H1 (cell line): Measurements from ENCODE around the gene TMEM117. TPM values are rescaled to one million over a fixed set of nuclear protein-coding genes. Genes with fewer than 3 reads are reported as not detected.

Experiments used
- CTCF ChIA-PET: fragments of 300-600 bp; sonication (Branson Sonifier 250); formaldehyde crosslinking; loops from one replicate; lab custom pipeline; 2021; ENCODE audit not compliant: partially characterized antibody; lab: Charles Lee
- POLR2A ChIA-PET: fragments of 300-600 bp; sonication (Branson Sonifier 250); formaldehyde crosslinking; loops from one replicate; lab custom pipeline; 2021; ENCODE audit warnings: inconsistent platforms; ENCODE audit not compliant: partially characterized antibody; lab: Charles Lee
- DNase-seq, 2 experiments: peaks; one replicate each; pipeline versions ENCODE4 v3.0.0 to v3.0.0-alpha.2; 2010 to 2022; ENCODE audit warnings: low spot score in 2 of 2, low read depth in 1 of 2, mixed read lengths in 1 of 2
- FAIRE-seq: peaks from 2 replicates; lab custom pipeline; 2011; peaks lifted over from hg19 to GRCh38; lab: Jason Lieb, UNC
- H2AFZ ChIP-seq: 2 replicates; pipeline ENCODE4 v1.8.1; 2012; ENCODE audit warnings: low read length, inconsistent platforms
- H2AK5ac ChIP-seq: 2 replicates; pipeline ENCODE4 v1.6.1; 2013; ENCODE audit warnings: low read depth, low read length
- H2BK120ac ChIP-seq: replicated peaks from 2 replicates; pipeline ENCODE3; 2013; ENCODE audit warnings: low read depth, low read length, inconsistent platforms
- H2BK12ac ChIP-seq: 2 replicates; pipeline ENCODE4 v1.6.1; 2013; ENCODE audit warnings: low read depth, low read length
- H2BK15ac ChIP-seq: 2 replicates; pipeline ENCODE4 v1.6.1; 2013; ENCODE audit warnings: low read length
- H2BK20ac ChIP-seq: 2 replicates; pipeline ENCODE4 v1.6.1; 2013; ENCODE audit warnings: low read length
- H2BK5ac ChIP-seq: 2 replicates; pipeline ENCODE4 v1.6.1; 2013; ENCODE audit warnings: low read depth, low read length
- H3K14ac ChIP-seq: 2 replicates; pipeline ENCODE4 v1.6.1; 2013; ENCODE audit warnings: inconsistent platforms; ENCODE audit not compliant: insufficient read length
- H3K18ac ChIP-seq: 2 replicates; pipeline ENCODE4 v1.6.1; 2013; ENCODE audit warnings: low read length; ENCODE audit errors: extremely low read depth
- H3K23ac ChIP-seq: 2 replicates; pipeline ENCODE4 v1.6.1; 2013; ENCODE audit warnings: inconsistent platforms; ENCODE audit not compliant: insufficient read length
- H3K23me2 ChIP-seq: 2 replicates; pipeline ENCODE4 v1.6.1; 2013; ENCODE audit warnings: low read depth, low read length
- H3K27ac ChIP-seq: 2 replicates; pipeline ENCODE4 v1.6.1; 2011; ENCODE audit warnings: low read depth, low read length, inconsistent platforms
- H3K27me3 ChIP-seq, 4 experiments: replicated peaks in 1 of 4; 1 replicate in 1 of 4; 2 replicates in 3 of 4; pipeline versions ENCODE4 v1.6.1 to v1.8.1; 2011 to 2013; ENCODE audit warnings: low read length in 3 of 4, mild to moderate bottlenecking in 3 of 4, inconsistent platforms in 2 of 4, mixed read lengths in 2 of 4, moderate library complexity in 1 of 4; ENCODE audit not compliant: control insufficient read depth in 3 of 4, insufficient read depth in 3 of 4; ENCODE audit errors: extremely low read depth in 1 of 4
- H3K36me3 ChIP-seq, 4 experiments: 2 replicates each; pipeline versions ENCODE4 v1.6.1 to v1.8.1; 2011 to 2013; ENCODE audit warnings: mild to moderate bottlenecking in 4 of 4, low read length in 3 of 4, moderate library complexity in 2 of 4, control low read depth in 1 of 4, inconsistent platforms in 1 of 4; ENCODE audit not compliant: insufficient read depth in 4 of 4, control insufficient read depth in 2 of 4
- H3K4ac ChIP-seq: replicated peaks from 2 replicates; pipeline ENCODE3; 2013; ENCODE audit warnings: low read length, low read depth, mixed read lengths, inconsistent platforms; ENCODE audit not compliant: insufficient read length
- H3K4me1 ChIP-seq, 4 experiments: replicated peaks in 1 of 4; 1 replicate in 1 of 4; 2 replicates in 3 of 4; pipeline versions ENCODE4 v1.6.1 to v1.8.1; 2011 to 2013; ENCODE audit warnings: low read length in 3 of 4, inconsistent platforms in 2 of 4, mixed read lengths in 1 of 4; ENCODE audit not compliant: insufficient read depth in 4 of 4, control insufficient read depth in 3 of 4
- H3K4me2 ChIP-seq, 2 experiments: 2 replicates each; pipeline versions ENCODE4 v1.6.1 to v1.8.1; 2011 to 2013; ENCODE audit warnings: low read depth in 2 of 2, low read length in 2 of 2, control low read depth in 1 of 2, inconsistent platforms in 1 of 2, mild to moderate bottlenecking in 1 of 2; ENCODE audit not compliant: insufficient read depth in 1 of 2
- H3K4me3 ChIP-seq, 4 experiments: fragments of 200-600, 300-600 bp in 1 of 4; sonication (generic), shearing (Covaris generic), sonication (Bioruptor Twin) in 1 of 4; 2 replicates each; pipeline versions ENCODE4 v1.5.1 to v1.8.1; 2011 to 2016; ENCODE audit warnings: low read length in 4 of 4, low read depth in 3 of 4, control low read depth in 2 of 4, inconsistent platforms in 2 of 4, mild to moderate bottlenecking in 2 of 4, mixed read lengths in 1 of 4, moderate library complexity in 1 of 4; ENCODE audit not compliant: insufficient read depth in 2 of 4; ENCODE audit errors: extremely low read depth in 1 of 4
- H3K56ac ChIP-seq: replicated peaks from 2 replicates; pipeline ENCODE3; 2013; ENCODE audit warnings: low read depth, mild to moderate bottlenecking, mixed read lengths, low read length, inconsistent platforms; ENCODE audit not compliant: insufficient read length
- H3K79me1 ChIP-seq: 2 replicates; pipeline ENCODE4 v1.6.1; 2013; ENCODE audit warnings: low read depth, low read length, control low read depth
- H3K79me2 ChIP-seq, 2 experiments: 2 replicates each; pipeline versions ENCODE4 v1.6.1 to v1.8.1; 2012 to 2013; ENCODE audit warnings: low read length in 2 of 2, mild to moderate bottlenecking in 2 of 2, inconsistent platforms in 1 of 2; ENCODE audit not compliant: insufficient read depth in 2 of 2, control insufficient read depth in 1 of 2
- H3K9ac ChIP-seq, 4 experiments: replicated peaks in 1 of 4; 1 replicate in 1 of 4; 2 replicates in 3 of 4; pipeline versions ENCODE4 v1.6.1 to v1.8.1; 2011 to 2013; ENCODE audit warnings: low read depth in 3 of 4, low read length in 3 of 4, control low read depth in 2 of 4, mild to moderate bottlenecking in 2 of 4, moderate library complexity in 2 of 4, inconsistent platforms in 1 of 4; ENCODE audit errors: extremely low read depth in 1 of 4
- H3K9me3 ChIP-seq, 2 experiments: 2 replicates each; pipeline versions ENCODE4 v1.6.1 to v1.8.1; 2012 to 2013; ENCODE audit warnings: mild to moderate bottlenecking in 2 of 2, moderate library complexity in 2 of 2, control low read depth in 1 of 2, inconsistent platforms in 1 of 2, low read depth in 1 of 2, low read length in 1 of 2, mixed read lengths in 1 of 2; ENCODE audit not compliant: insufficient read depth in 2 of 2
- H4K20me1 ChIP-seq, 2 experiments: replicated peaks in 1 of 2; 2 replicates each; pipeline versions ENCODE3 to v1.8.1; 2011 to 2013; ENCODE audit warnings: inconsistent platforms in 2 of 2, low read length in 2 of 2, mild to moderate bottlenecking in 1 of 2; ENCODE audit not compliant: insufficient read depth in 2 of 2, control insufficient read depth in 1 of 2
- H4K5ac ChIP-seq: 2 replicates; pipeline ENCODE4 v1.6.1; 2013; ENCODE audit warnings: low read length, low read depth, mixed read lengths, inconsistent platforms; ENCODE audit not compliant: insufficient read length
- H4K8ac ChIP-seq: 2 replicates; pipeline ENCODE4 v1.8.0; 2013; ENCODE audit warnings: mild to moderate bottlenecking, moderate library complexity, low read length, inconsistent platforms; ENCODE audit not compliant: insufficient read depth; ENCODE audit errors: extremely low read depth
- H4K91ac ChIP-seq: replicated peaks from 2 replicates; pipeline ENCODE3; 2013; ENCODE audit warnings: low read length, mixed read lengths, inconsistent platforms; ENCODE audit not compliant: insufficient read length
- BRCA1 ChIP-seq: IDR thresholded peaks from 2 replicates; pipeline ENCODE4 v1.6.1; 2012; ENCODE audit warnings: low read depth, low read length, improper control_type of control experiment
- CBX8 ChIP-seq: fragments of 300-800, 300-1000 bp; sonication (generic); IDR thresholded peaks from 2 replicates; pipeline ENCODE4 v1.7.1; 2016; ENCODE audit warnings: low read depth, low read length, borderline replicate concordance
- CHD1 ChIP-seq: IDR thresholded peaks from 2 replicates; pipeline ENCODE4 v1.6.1; 2012; ENCODE audit warnings: low read depth, low read length, improper control_type of control experiment
- CHD2 ChIP-seq: IDR thresholded peaks from 2 replicates; pipeline ENCODE4 v1.6.1; 2012; ENCODE audit warnings: low read length, improper control_type of control experiment
- KDM4A ChIP-seq: IDR thresholded peaks from one replicate; pipeline ENCODE4 v1.7.1; 2012; ENCODE audit warnings: low read depth, mild to moderate bottlenecking, moderate library complexity, low read length, inconsistent platforms; ENCODE audit not compliant: severe bottlenecking
- MAX ChIP-seq: IDR thresholded peaks from 2 replicates; pipeline ENCODE4 v1.6.1; 2012; ENCODE audit warnings: inconsistent platforms
- RNF2 ChIP-seq: fragments of 200-900, 300-1000 bp; sonication (generic); IDR thresholded peaks from 2 replicates; pipeline ENCODE4 v1.7.1; 2016; ENCODE audit warnings: borderline replicate concordance, low read depth, mild to moderate bottlenecking, antibody characterized with exemption, low read length; ENCODE audit not compliant: poor library complexity, severe bottlenecking; ENCODE audit errors: missing control alignments
- RXRA ChIP-seq: IDR thresholded peaks from 2 replicates; pipeline ENCODE4 v1.6.1; 2011; ENCODE audit warnings: low read depth, mild to moderate bottlenecking, low read length, moderate library complexity; ENCODE audit not compliant: insufficient read depth
- SAP30 ChIP-seq: fragments of 300-600 bp; sonication (generic); IDR thresholded peaks from 2 replicates; pipeline ENCODE4 v1.7.1; 2012; ENCODE audit warnings: low read length, moderate library complexity, mild to moderate bottlenecking, inconsistent platforms; ENCODE audit not compliant: insufficient read depth, insufficient replicate concordance
- SIRT6 ChIP-seq: IDR thresholded peaks from one replicate; pipeline ENCODE4 v1.7.1; 2012; ENCODE audit warnings: low read length, inconsistent platforms
- SRF ChIP-seq: IDR thresholded peaks from 2 replicates; pipeline ENCODE4 v1.6.1; 2011; ENCODE audit warnings: mild to moderate bottlenecking, low read depth, low read length, moderate library complexity
- TAF1 ChIP-seq: IDR thresholded peaks from 2 replicates; pipeline ENCODE4 v1.6.1; 2011; ENCODE audit warnings: mild to moderate bottlenecking, low read depth, low read length
- TBP ChIP-seq: IDR thresholded peaks from 2 replicates; pipeline ENCODE4 v1.6.1; 2011; ENCODE audit warnings: low read depth, low read length, improper control_type of control experiment
- YY1 ChIP-seq: IDR thresholded peaks from 2 replicates; pipeline ENCODE4 v1.6.1; 2011; ENCODE audit warnings: low read depth, mild to moderate bottlenecking, low read length
- ZNF274 ChIP-seq: IDR thresholded peaks from 2 replicates; pipeline ENCODE4 v1.7.0; 2012; ENCODE audit warnings: low read length, borderline replicate concordance; ENCODE audit errors: extremely low read depth
- WGBS, 2 experiments: shearing (Covaris generic) in 1 of 2; methylation state at CpG; one replicate each; pipeline versions ENCODE4 v1.1.6 to v1.1.7; 2013 to 2015; ENCODE audit warnings: low lambda C conversion rate in 2 of 2, mixed read lengths in 2 of 2, inconsistent platforms in 1 of 2, low coverage in 1 of 2, missing lambda C conversion rate in 1 of 2; ENCODE audit not compliant: insufficient replicate concordance in 2 of 2, insufficient coverage in 1 of 2, insufficient read length in 1 of 2; ENCODE audit errors: extremely low coverage in 1 of 2, missing lambda C conversion rate in 1 of 2; 5-methylcytosine and 5-hydroxymethylcytosine counted together
- polyA plus RNA-seq, 7 experiments: library from polyadenylated mRNA; depleted of rRNA in 3 of 7; stranded (reverse) in 5 of 7; unstranded in 2 of 7; fragments of >200 nt in 5 of 7; fragments of 200-250 nt in 2 of 7; gene quantifications; 1 replicate in 5 of 7; 2 replicates in 1 of 7; 4 replicates in 1 of 7; pipeline versions ENCODE4 v1.2.1 to v1.2.3, GENCODE V29; 2011 to 2013; ENCODE audit warnings: missing spikeins in 2 of 7, mixed read lengths in 2 of 7
- total RNA-seq: library from RNA; stranded (reverse); fragmentation: NEBNext Ultra II Directional; extraction: Animal tissue kit (Norgen Biotek cat#: 25700); gene quantifications from 2 replicates; pipeline ENCODE4 v1.2.1, GENCODE V29; 2021

TMEM117 gene
- total and polyA plus RNA-seq, 2 of the 8 experiments (the other 6 are each of a cell fraction or from before 2014, with no cell fraction given) = 0.80 to 1.4 TPM

GRCh38 chr12:44117337-44117736 lies 281.5 kb downstream of the TMEM117 start:
- H2AFZ ChIP-seq = no peak overlapping the region
- H3K27me3 ChIP-seq = no peaks in the 10 kb centered on the region
- no peak overlapping the region for H3K4me2 ChIP-seq
- no peak overlapping the region for H2AK5ac ChIP-seq
- H3K18ac ChIP-seq = no peak overlapping the region
- no peak overlapping the region for H3K27ac ChIP-seq
- H3K56ac ChIP-seq = no peak overlapping the region
- WGBS, 2 experiments = 85% methylated on average over 1 of the region's 1 CpG; no CpG with 5 or more reads in 1 of the 2 experiments
- no peak overlapping the region for H3K9ac ChIP-seq
- no peak overlapping the region for H3K14ac ChIP-seq
- no peaks in the 10 kb centered on the region for H3K36me3 ChIP-seq
- no peaks in the 10 kb centered on the region for H3K4me1 ChIP-seq
- no peak overlapping the region for H4K91ac ChIP-seq
- H3K4me3 ChIP-seq = no peak overlapping the region
- no peak overlapping the region for H3K4ac ChIP-seq
- H2BK12ac ChIP-seq = no peak overlapping the region
- POLR2A ChIA-PET = interaction anchor here (0.6 kb wide), 1 partner anchor 165 kb away, joined by 3 read pairs; no protein-coding TSS in a partner anchor
- H2BK15ac ChIP-seq = no peak overlapping the region
- H2BK5ac ChIP-seq = no peak overlapping the region
- no peak overlapping the region for H2BK20ac ChIP-seq
- no peak overlapping the region for H4K5ac ChIP-seq
- no peaks in the 10 kb centered on the region for H3K79me2 ChIP-seq
- DNase-seq (no peak), FAIRE-seq (no peak)
- no peak overlapping the region for H4K8ac ChIP-seq
- no peak overlapping the region for H3K23ac ChIP-seq
- CTCF ChIA-PET = interaction anchor here (0.9 kb wide), 1 partner anchor 8 kb away, joined by 3 read pairs; no protein-coding TSS in a partner anchor
- H3K79me1 ChIP-seq = no peaks in the 10 kb centered on the region
- H4K20me1 ChIP-seq = no peaks in the 10 kb centered on the region
- no peak overlapping the region for H2BK120ac ChIP-seq
- H3K9me3 ChIP-seq = 0 out of 4 replicates have a peak, but pooled peaks cover 0 to 4% of the 10 kb centered on the region in 2 experiments
- no peaks in the 10 kb centered on the region for H3K23me2 ChIP-seq
- no peak for TF ChIP-seq ZNF274
- TF ChIP-seq CHD2 = no peak
- no peak for TF ChIP-seq TBP
- TF ChIP-seq SAP30 = no peak
- no peak for TF ChIP-seq CBX8
- TF ChIP-seq RNF2 = no peak
- no peak for TF ChIP-seq SRF
- no peak for TF ChIP-seq TAF1
- TF ChIP-seq BRCA1 = no peak
- TF ChIP-seq CHD1 = no peak
- no peak for TF ChIP-seq RXRA
- TF ChIP-seq KDM4A = no peak
- TF ChIP-seq MAX = no peak
- TF ChIP-seq YY1 = no peak
- TF ChIP-seq SIRT6 = no peak
